Loucy (cell line): ENCODE data around the gene AKAP6.

Source experiments
- H2AFZ ChIP-seq: fragments of 200-600 bp; sonication (generic); 2 replicates; pipeline ENCODE4 v1.6.0; 2016; ENCODE audit warnings: antibody characterized with exemption, mild to moderate bottlenecking, low read length, moderate library complexity
- H3F3A ChIP-seq: fragments of 200-600 bp; 2 replicates; pipeline ENCODE4 v1.6.0; 2016; ENCODE audit warnings: antibody characterized with exemption, low read depth, mild to moderate bottlenecking
- H3K27me3 ChIP-seq: fragments of 200-600 bp; sonication (generic); 2 replicates; pipeline ENCODE4 v1.6.1; 2014; ENCODE audit warnings: low read length, mild to moderate bottlenecking; ENCODE audit not compliant: insufficient read depth, poor library complexity, severe bottlenecking
- H3K36me3 ChIP-seq: fragments of 200-600 bp; sonication (generic); 2 replicates; pipeline ENCODE4 v1.6.1; 2016; ENCODE audit warnings: low read length; ENCODE audit not compliant: insufficient read depth
- H3K4me1 ChIP-seq: fragments of 200-600 bp; sonication (generic); 2 replicates; pipeline ENCODE4 v1.5.1; 2014; ENCODE audit warnings: low read length, mild to moderate bottlenecking; ENCODE audit not compliant: insufficient read depth, poor library complexity, severe bottlenecking
- H3K4me2 ChIP-seq: fragments of 200-600 bp; sonication (generic); 2 replicates; pipeline ENCODE4 v1.6.0; 2014; ENCODE audit warnings: antibody characterized with exemption, low read length, low read depth, mild to moderate bottlenecking; ENCODE audit not compliant: poor library complexity, severe bottlenecking
- H3K4me3 ChIP-seq: fragments of 200-600 bp; sonication (generic); 2 replicates; pipeline ENCODE4 v1.5.1; 2014; ENCODE audit warnings: low read length, mild to moderate bottlenecking, mixed read lengths; ENCODE audit not compliant: poor library complexity, severe bottlenecking
- H3K79me2 ChIP-seq: fragments of 200-600 bp; sonication (generic); 2 replicates; pipeline ENCODE4 v1.6.1; 2014; ENCODE audit warnings: low read length; ENCODE audit not compliant: insufficient read depth
- H3K9ac ChIP-seq: fragments of 200-600 bp; sonication (generic); 2 replicates; pipeline ENCODE4 v1.6.0; 2014; ENCODE audit warnings: mild to moderate bottlenecking, low read depth, low read length, moderate library complexity; ENCODE audit not compliant: poor library complexity, severe bottlenecking
- H3K9me2 ChIP-seq: fragments of 200-600 bp; sonication (generic); replicated peaks from 2 replicates; pipeline ENCODE4 v1.6.1; 2016; ENCODE audit warnings: low read depth, low read length, mixed read lengths
- H3K9me3 ChIP-seq: fragments of 200-600 bp; sonication (generic); 2 replicates; pipeline ENCODE4 v1.6.1; 2014; ENCODE audit warnings: mild to moderate bottlenecking, antibody characterized with exemption, low read length, low read depth; ENCODE audit not compliant: insufficient read depth
- H4K20me1 ChIP-seq: fragments of 200-600 bp; sonication (generic); 2 replicates; pipeline ENCODE4 v1.6.0; 2014; ENCODE audit warnings: antibody characterized with exemption, low read length, mild to moderate bottlenecking; ENCODE audit not compliant: insufficient read depth, poor library complexity, severe bottlenecking
- CTCF ChIP-seq: fragments of 200-600 bp; sonication (generic); conservative IDR thresholded peaks from 2 replicates; pipeline ENCODE4 v1.5.1; 2014; ENCODE audit warnings: mild to moderate bottlenecking, antibody characterized with exemption, low read length
- EZH2phosphoT487 ChIP-seq: fragments of 200-600 bp; IDR thresholded peaks from 2 replicates; pipeline ENCODE4 v1.6.1; 2018; ENCODE audit warnings: antibody characterized with exemption, mild to moderate bottlenecking, moderate library complexity, borderline replicate concordance

Gene AKAP6

GRCh38 chr14:32491416-32492016 lies 162.4 kb downstream of the AKAP6 start:
- H2AFZ ChIP-seq, result no peak overlapping the region
- no peak overlapping the region for H3K4me2 ChIP-seq
- H3K27me3 ChIP-seq, result no peaks in the 10 kb centered on the region
- no peaks in the 10 kb centered on the region for H3K36me3 ChIP-seq
- no peak overlapping the region for H3K9ac ChIP-seq
- H3K9me2 ChIP-seq, result no peaks in the 10 kb centered on the region
- H4K20me1 ChIP-seq, result no peaks in the 10 kb centered on the region
- no peaks in the 10 kb centered on the region for H3F3A ChIP-seq
- TF ChIP-seq EZH2phosphoT487 (no peak), CTCF (no peak)
- no peaks in the 10 kb centered on the region for H3K4me1 ChIP-seq
- no peak overlapping the region for H3K4me3 ChIP-seq
- H3K79me2 ChIP-seq, result no peaks in the 10 kb centered on the region
- no peaks in the 10 kb centered on the region for H3K9me3 ChIP-seq

GRCh38 chr14:32492457-32492856 lies 163.4 kb downstream of the AKAP6 start:
- H3K4me3 ChIP-seq, result no peak overlapping the region
- no peaks in the 10 kb centered on the region for H3F3A ChIP-seq
- no peak overlapping the region for H2AFZ ChIP-seq
- no peaks in the 10 kb centered on the region for H3K36me3 ChIP-seq
- no peaks in the 10 kb centered on the region for H4K20me1 ChIP-seq
- H3K9ac ChIP-seq, result no peak overlapping the region
- no peaks in the 10 kb centered on the region for H3K79me2 ChIP-seq
- no peak overlapping the region for H3K4me2 ChIP-seq
- H3K9me2 ChIP-seq, result no peaks in the 10 kb centered on the region
- H3K4me1 ChIP-seq, result no peaks in the 10 kb centered on the region
- no peaks in the 10 kb centered on the region for H3K27me3 ChIP-seq
- no peak for TF ChIP-seq CTCF
- TF ChIP-seq EZH2phosphoT487, result no peak
- H3K9me3 ChIP-seq, result no peaks in the 10 kb centered on the region

- H3K4me3 ChIP-seq, result no peak overlapping the region
- no peaks in the 10 kb centered on the region for H3K79me2 ChIP-seq
- H3K4me1 ChIP-seq, result no peaks in the 10 kb centered on the region
- no peak overlapping the region for H3K9ac ChIP-seq
- no peaks in the 10 kb centered on the region for H3K27me3 ChIP-seq
- H2AFZ ChIP-seq, result 0 out of 2 replicates have a peak overlapping the region, but pooled peaks have one; percentile 1
- no peaks in the 10 kb centered on the region for H3K9me3 ChIP-seq
- TF ChIP-seq CTCF (no peak), EZH2phosphoT487 (no peak)
- no peaks in the 10 kb centered on the region for H4K20me1 ChIP-seq
- no peaks in the 10 kb centered on the region for H3F3A ChIP-seq
- no peaks in the 10 kb centered on the region for H3K36me3 ChIP-seq
- H3K4me2 ChIP-seq, result no peak overlapping the region
- H3K9me2 ChIP-seq, result no peaks in the 10 kb centered on the region
These were observed 165.7 kb downstream of the AKAP6 start for GRCh38 chr14:32494609-32495434.
